Measurements from ENCODE around the gene RETREG2.
A peak's percentile ranks its signal among the peaks of the same experiment; 100 is the strongest.
"Not testable (repeated sequence)": the region's sequence is repeated elsewhere in the genome, so short reads cannot be mapped to it uniquely, and the experiment has no call there.

Gene RETREG2

GRCh38 chr2:219197388-219197787, 19.3 kb downstream of the RETREG2 start:
- no peak for DNase-seq (ENCODE audit: low read depth in 2 of 2)

GRCh38 chr2:219198974-219199373, 20.9 kb downstream of the RETREG2 start:
- DNase-seq (ENCODE audit: low read depth in 2 of 2): no peak

- no peak for DNase-seq (ENCODE audit: low read depth in 2 of 2)
Observed at GRCh38 chr2:219199470-219200211, 21.6 kb downstream of the RETREG2 start.

- not testable (repeated sequence) for DNase-seq (ENCODE audit: low read depth in 2 of 2)
Observed at GRCh38 chr2:219200502-219201326, 22.6 kb downstream of the RETREG2 start.

GRCh38 chr2:219201331-219201730, 23.3 kb downstream of the RETREG2 start:
- not testable (repeated sequence) for DNase-seq (ENCODE audit: low read depth in 2 of 2)

GRCh38 chr2:219204425-219205164, 26.5 kb downstream of the RETREG2 start:
- DNase-seq (ENCODE audit: low read depth in 2 of 2): no peak

GRCh38 chr2:219205165-219205538, 27.1 kb downstream of the RETREG2 start:
- DNase-seq (ENCODE audit: low read depth in 2 of 2): no peak

- no peak for DNase-seq (ENCODE audit: low read depth in 2 of 2)
Observed at GRCh38 chr2:219205981-219206327, 27.9 kb downstream of the RETREG2 start.

GRCh38 chr2:219206328-219207133, 28.5 kb downstream of the RETREG2 start, which contains the start of gene ZFAND2B:
ZFAND2B (plus strand) TSS chr2:219206782; CDS start chr2:219206988, 206 bp downstream.
- peak; percentile 93 for DNase-seq (ENCODE audit: low read depth in 2 of 2)

- DNase-seq (ENCODE audit: low read depth in 2 of 2): no peak
Observed at GRCh38 chr2:219207134-219207883, 29.2 kb downstream of the RETREG2 start.

- no peak for DNase-seq (ENCODE audit: low read depth in 2 of 2)
Observed at GRCh38 chr2:219207884-219208740, 30.0 kb downstream of the RETREG2 start.

- no peak for DNase-seq (ENCODE audit: low read depth in 2 of 2)
Observed at GRCh38 chr2:219209236-219210195, 31.4 kb downstream of the RETREG2 start.

- DNase-seq (ENCODE audit: low read depth in 2 of 2): no peak
Observed at GRCh38 chr2:219210196-219210885, 32.3 kb downstream of the RETREG2 start.

GRCh38 chr2:219210886-219211362, 32.8 kb downstream of the RETREG2 start:
- no peak for DNase-seq (ENCODE audit: low read depth in 2 of 2)

GRCh38 chr2:219213026-219213415, 34.9 kb downstream of the RETREG2 start:
- DNase-seq (ENCODE audit: low read depth in 2 of 2): no peak

- DNase-seq (ENCODE audit: low read depth in 2 of 2): no peak
Observed at GRCh38 chr2:219213486-219214071, 35.5 kb downstream of the RETREG2 start.

GRCh38 chr2:219214141-219214540, 36.1 kb downstream of the RETREG2 start:
- DNase-seq (ENCODE audit: low read depth in 2 of 2): no peak
